IPS-18c (cell line): Measurements from ENCODE around the gene GNG4.

ENCODE experiments used
- H3K4me3 ChIP-seq: 2 replicates; pipeline ENCODE4 v1.7.0; 2013; ENCODE audit warnings: low read depth, mild to moderate bottlenecking, low read length, moderate library complexity; ENCODE audit not compliant: insufficient read depth
- H3K9me3 ChIP-seq: one replicate; pipeline ENCODE4 v1.6.1; 2013; ENCODE audit warnings: mild to moderate bottlenecking, low read length, moderate library complexity; ENCODE audit not compliant: control insufficient read depth, insufficient read depth

GNG4 gene

DNA sequence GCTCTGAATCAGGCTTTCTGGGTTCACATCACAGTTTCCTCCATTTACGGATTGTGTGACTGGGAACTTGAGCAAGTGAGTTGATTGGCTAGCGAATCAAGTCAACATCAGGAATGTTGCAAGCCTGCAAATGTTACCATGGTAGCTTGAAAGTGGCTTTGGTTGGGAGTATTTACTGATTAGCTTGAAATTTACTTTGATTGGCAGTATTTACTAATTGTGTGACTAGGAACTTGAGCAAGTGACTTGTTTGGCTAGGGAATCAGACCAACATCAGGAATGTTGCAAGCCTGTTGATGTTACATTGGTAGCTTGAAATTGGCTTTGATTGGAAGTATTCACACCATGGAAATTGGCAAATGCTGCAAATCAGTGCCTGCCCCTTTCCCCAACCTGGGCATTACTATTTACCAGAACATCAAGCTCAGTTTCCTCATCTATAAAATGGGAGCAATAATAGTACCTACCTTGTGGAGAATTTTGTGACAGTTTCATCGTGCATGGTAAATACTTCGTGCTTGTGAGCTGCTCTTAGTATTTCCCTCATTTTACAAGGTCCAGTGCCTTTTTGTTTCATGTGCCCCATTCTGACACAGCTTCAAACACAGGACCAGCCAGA lies 122.3 kb downstream of the GNG4 start:
- Histone ChIP-seq H3K9me3 (no peaks in the 10 kb centered on the region), H3K4me3 (no peak overlapping the region)

DNA sequence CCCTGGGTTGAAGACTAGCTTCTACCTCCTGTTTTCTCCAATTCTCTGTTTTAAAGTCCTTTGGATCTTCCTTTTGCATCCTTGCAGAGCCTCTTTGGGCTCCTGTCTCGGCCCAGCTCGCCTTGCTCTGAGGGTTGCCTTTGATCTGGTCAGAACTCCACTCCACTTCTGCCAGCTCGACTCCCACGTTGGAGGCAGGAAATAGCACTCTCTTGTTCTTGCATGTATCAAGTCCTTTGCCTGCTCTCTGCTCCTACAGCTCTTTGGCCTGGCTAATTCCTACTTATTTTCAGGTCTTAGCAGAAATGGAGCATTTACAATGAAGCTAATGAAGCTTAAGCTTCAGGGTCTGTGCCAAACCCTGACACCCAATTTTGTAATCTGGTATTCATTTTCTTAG lies 124.3 kb downstream of the GNG4 start:
- H3K4me3 ChIP-seq, result no peak overlapping the region

DNA sequence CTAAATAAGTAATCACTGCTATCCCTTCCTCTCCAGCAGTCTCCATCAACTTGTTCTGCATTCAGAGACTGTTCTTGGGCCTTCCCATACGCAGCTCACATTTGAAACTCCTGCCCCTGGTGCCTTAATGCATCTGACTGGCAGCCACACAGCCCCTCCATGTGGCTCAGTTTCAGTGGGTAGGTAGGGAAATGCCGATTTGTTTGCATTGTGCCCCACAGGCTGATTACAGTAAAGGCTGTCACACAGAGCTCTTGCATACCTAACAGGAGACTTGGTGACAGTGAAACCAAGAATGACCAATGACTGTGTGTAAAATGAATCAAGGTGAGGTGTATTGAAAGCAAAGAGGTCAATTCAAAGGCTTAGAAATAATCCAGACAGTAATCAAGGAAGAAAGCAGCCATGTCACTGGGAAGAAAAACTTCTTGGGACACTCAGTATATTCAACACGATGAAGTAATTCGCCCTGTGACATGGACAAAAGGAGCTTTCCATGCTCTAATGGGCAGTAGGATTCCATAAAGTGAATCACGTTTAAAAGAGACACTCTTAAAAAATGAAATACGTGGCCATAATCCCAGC lies 132.6 kb downstream of the GNG4 start:
- Histone ChIP-seq H3K9me3 (peaks cover 2% of the 10 kb centered on the region), H3K4me3 (no peak overlapping the region)

More for the DNA sequence above, 124.3 kb downstream of the GNG4 start:
- no peaks in the 10 kb centered on the region for H3K9me3 ChIP-seq

DNA sequence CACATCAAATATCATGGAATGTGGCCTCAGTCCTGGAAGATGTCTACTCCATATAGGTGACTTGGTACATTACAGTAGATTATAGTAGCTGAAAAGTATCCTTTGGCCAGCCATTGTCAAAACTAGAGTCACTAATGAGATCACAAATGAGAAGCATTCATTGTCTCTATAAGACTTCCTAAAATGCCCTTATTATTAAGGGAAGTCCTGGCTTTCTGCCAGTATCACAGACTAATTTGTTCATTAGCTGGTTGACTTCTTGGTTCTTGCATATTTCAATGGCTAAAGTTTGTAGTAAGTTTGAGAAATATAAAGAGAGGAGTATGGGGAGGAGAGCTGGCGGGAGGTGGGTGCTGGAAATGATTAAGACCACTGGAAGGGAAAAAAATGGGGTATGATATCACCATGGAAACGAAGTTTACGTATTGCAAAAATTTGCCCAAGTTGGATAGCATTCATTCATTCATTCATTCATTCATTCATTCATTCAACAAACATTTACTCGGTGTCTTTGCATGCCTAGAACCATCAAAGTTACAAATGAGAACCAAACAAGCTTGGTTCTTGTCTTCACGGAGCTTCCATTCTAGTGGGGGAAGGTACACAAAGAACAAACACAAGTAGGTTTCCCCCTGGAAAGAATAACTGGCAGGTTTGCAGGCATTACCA lies 133.6 kb downstream of the GNG4 start:
- H3K4me3 ChIP-seq, result no peak overlapping the region
- H3K9me3 ChIP-seq, result peaks cover 2% of the 10 kb centered on the region

DNA sequence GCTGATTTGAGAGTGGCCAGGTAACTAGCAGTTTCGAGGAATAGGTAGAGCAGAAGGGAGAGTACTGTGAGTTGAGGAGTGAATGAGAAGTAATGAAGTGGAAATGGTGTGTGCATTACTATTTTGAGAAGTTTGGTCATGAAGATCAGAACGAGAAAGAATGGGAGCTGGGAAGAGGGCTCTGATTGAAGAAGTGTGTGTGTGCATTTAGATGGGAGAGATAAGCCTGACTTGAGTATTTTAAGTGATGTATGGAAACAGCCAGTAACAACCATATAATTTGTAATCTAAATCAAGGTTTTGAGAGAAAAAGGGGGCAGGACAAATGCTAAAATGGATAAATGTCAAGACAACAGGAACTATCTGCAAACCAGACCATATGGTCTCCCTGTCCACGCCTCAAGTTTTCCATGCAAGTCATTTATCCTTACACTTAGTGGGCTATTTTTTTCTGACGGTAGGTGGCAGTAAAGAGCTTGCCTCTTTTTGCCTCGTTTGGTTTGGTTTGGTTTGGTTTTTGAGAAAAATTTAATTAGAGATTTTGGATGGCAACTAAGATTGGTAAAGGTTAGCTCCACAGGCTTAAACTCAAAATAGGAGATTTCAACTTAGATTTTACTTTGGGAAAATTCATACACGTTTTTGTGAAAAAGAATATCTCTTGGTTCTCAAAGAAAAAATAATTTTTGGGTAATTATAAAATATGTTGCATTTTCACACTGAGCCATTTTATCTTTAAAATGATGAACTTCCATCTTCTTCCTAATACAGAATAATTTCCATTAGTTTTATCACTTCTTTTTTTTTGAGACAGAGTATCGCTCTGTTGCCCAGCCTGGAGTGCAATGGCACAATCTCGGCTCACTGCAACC lies 135.9 kb downstream of the GNG4 start:
- Histone ChIP-seq H3K9me3 (no peaks in the 10 kb centered on the region), H3K4me3 (no peak overlapping the region)

DNA sequence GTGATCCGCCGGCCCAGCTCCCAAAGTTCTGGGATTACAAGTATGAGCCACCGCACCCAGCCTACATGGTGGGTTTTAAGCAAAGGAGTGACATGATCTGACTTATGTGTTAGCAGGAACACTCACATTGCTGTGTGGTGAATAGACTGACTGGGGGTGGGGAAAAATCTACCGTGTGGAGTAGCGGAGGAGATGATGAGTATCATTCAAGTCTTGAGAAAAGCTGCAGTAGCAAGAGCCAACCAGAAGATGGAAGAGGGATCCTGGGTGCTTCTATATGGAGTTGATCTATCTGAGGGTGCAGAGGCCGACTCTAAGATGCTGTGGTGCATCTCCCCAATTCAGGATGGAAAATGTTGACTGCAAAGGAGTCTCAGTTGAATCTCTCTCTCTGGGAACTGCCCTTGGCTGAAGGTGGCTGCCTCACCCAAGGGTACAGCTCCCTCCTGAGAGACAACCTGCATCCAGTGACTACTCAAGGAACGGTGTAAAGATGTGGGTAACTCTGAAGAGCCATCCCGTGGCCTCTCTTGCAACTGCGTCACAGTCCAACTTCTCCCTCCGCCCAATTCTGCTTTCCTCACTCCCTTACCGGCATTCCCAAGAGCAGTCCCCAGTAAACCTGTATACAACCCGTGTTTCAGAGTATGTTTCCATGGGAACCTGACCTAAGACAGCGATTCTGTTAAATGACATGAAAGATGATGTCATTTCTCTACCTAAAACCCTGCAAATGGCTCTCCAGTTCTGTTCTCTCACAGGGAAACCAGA lies 137.9 kb downstream of the GNG4 start:
- H3K4me3 ChIP-seq, result no peak overlapping the region
- H3K9me3 ChIP-seq, result no peaks in the 10 kb centered on the region

DNA sequence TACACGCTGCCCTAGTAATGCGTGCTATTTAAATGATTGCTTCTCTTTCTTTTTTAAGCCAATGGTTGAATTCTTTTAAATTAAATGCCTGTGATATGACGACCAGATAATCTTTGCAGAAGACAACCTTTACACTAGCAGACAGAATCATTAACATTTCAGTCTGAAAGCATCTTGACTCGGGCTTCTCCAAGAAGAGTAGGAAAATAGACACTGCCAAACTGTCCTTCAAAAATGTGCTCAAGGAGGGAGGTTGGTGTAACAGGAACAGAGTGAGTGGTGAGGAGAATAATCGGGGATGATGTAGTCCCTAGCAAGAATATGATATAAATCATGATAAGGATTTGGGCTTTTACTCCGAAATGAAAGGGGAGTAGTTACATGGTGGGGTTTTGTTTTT lies 138.8 kb downstream of the GNG4 start:
- H3K9me3 ChIP-seq, result no peaks in the 10 kb centered on the region
- no peak overlapping the region for H3K4me3 ChIP-seq

DNA sequence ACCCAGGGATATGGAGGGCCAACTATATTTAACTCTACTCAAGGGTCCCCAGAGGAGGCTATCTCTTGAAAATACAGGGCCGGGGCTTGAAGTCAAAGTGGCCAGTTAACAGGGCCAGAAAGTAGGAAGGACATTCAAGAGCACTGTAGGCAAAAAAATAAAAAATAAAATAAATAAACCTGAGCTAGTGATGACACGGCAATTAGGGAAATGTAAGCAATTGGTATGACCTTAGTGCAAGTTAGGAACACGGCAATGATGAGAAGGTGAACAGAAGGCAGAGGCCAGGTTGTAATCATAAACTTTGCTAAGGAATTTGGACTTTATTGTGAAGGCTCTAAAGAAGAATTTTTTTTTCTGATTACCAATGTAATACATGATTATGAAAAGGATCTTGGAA lies 142.0 kb downstream of the GNG4 start:
- peaks cover 2% of the 10 kb centered on the region for H3K9me3 ChIP-seq
- no peak overlapping the region for H3K4me3 ChIP-seq

DNA sequence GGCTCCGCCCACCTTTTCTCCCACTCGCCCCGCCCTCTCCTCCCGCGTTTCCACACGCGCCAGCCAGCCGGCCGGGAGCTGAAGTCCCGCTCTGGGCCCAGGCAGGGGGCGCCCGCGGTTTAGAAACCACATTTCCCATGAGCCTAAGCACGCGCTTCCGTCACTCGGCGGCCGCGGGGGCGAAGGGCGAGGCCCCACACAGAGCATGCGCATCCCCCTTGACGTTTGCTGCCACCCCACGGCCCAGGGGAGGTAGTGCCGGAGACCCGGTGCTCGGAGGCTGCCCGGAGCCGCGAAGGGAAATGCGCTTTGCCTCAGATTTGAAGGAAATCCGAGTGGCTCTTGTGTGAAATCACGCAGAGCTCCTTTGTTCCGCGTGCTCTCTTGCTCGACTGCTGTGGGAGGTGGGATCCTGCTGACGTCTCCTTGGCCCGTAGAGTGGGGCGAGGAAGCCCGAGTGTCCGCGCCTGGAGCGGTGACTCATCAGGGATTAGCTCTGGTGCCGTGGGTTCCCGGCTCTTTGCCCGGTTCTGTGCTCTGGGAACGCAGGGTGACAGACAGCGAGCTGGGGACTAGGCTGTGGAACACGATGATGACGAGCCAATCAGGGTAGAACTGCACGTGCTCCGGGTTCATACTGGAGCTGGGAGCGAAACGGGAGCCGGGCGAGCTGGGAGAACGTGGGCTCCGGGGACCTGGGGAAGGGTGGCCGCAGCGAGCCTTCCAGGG lies 144.9 kb downstream of the GNG4 start:
- Histone ChIP-seq H3K4me3 (peak overlapping the region; percentile 93), H3K9me3 (peaks cover 2% of the 10 kb centered on the region)

DNA sequence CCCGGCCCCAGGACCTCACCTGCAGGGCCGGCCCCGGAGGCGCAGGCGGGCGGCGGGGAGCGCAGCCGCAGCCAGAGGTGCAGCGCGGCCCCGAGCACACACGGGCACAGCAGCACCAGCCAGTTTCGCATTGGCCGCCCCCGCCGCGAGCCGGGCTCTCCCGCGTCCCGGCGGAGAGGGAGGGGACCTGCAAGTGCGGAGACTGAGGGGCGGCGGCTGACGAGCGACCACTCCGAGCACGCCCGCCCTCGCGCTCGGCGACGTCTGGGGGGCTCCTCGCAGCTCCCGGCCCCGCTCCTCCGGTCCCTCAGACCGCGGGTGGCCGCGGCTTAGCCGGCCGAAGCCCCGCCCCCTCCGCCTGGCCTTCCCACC lies 145.5 kb downstream of the GNG4 start, which contains the start of gene B3GALNT2:
Gene B3GALNT2, minus strand, starts transcription at position 331 of the 372 bp plus-strand sequence. Its CDS starts 200 bp downstream, at position 131.
- peaks cover 2% of the 10 kb centered on the region for H3K9me3 ChIP-seq

DNA sequence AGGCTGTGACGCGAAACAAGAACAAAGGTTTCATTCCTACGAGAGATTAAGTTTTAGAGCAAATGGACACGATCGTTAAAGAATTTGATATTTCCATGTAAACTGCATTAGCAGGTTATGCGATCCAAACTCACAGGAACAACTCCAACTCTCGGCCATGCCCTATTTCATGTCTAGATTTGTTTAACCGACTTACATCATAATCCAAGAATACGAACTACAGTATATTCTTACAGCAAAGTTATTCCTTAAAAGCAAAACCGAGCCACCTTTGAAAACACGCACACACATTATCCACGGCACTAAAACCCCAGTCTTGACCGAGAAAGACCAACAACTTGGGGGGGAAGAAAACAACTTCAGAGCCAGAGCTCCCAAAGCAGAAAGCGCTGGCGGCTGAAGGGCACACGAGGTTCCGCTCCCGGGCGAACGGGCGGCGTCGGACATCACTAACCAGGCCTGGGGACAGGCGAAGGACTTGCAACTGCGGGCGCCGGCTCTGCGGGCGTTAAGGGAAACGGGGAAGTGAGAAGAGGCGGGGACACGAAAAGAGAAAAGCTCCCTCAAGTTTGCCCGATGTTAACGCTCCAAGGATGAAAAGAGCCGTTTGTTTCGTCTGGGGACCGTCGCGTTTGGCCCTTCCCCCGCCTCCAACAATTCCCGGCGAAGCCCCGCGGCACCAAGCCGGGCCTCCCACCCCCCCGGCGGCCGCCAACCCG lies 146.0 kb downstream of the GNG4 start:
- Histone ChIP-seq H3K4me3 (peak overlapping the region; percentile 63), H3K9me3 (peaks cover 2% of the 10 kb centered on the region)

More for the DNA sequence above, 145.5 kb downstream of the GNG4 start, which contains the start of gene B3GALNT2:
- H3K4me3 ChIP-seq, result peak within 1 kb of the TSS; percentile 93

DNA sequence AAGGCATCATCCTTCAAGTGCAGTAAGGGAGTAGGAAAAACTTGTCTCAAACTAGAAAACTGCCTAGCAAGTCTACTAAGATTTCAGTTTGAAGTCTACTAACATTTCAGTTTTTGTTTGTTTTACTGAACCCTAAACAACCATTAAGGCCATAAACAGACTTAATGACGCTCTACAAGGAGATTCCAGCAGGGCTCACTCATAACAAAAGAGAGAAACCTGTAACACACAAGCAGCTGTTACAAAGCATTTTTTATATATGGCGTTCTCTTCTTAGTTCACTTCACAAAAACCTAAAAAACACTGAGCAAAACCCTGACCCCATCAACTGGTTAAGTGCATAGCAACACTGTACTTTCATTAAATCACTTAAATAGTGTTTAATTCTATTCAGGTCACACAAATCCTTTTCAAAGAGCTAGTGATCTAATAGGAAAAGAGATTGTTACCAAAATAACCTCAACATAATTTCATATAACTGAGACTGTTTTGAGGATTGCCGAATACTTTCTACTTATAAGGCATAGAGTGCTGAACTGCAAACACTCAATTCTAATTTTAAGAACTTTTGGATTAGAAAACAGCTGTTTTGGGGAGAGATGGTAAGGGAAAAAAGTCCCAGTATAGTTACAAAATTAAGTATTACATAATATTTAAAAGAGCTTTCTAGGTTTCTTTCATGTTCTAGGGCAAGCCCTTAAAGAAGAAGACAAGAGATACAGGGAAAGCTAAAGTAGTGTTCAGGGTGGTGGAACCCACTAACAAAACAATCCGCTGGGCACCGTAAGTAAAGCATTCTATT lies 146.8 kb downstream of the GNG4 start:
- peak overlapping the region; percentile 63 for H3K4me3 ChIP-seq
- H3K9me3 ChIP-seq, result peaks cover 2% of the 10 kb centered on the region

DNA sequence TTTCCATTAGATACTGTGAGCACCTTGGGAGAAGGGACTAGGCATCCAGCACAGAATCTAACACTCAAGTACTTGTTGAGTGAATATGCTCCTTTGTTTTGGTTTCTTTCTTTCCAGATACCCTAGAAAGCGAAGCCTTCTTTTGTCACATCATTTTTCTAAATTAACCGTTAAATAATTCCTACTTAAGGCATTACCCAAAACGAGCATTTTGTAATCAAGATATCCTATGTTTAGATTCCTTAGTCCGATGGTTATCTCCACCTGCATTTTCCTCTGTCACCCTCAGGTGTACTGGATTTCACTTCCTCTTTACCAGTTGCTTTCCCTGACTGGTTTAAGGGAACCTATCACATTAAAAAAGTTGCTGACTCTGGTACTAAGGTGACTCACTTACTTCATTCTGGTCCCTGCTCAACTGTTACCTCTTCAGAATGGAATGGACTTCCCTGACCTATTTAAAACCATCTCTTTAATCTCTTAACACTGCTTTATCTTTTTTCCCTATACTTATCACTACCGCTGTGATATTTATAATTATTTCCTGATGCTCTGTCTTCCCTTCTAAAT lies 148.5 kb downstream of the GNG4 start:
- H3K9me3 ChIP-seq, result peaks cover 2% of the 10 kb centered on the region
- no peak overlapping the region for H3K4me3 ChIP-seq
